SH-SY5Y (cell line): ENCODE measurements around the gene LYZL1.

ENCODE experiments used
- GATA2 ChIP-seq: IDR thresholded peaks from 2 replicates; pipeline ENCODE4 v1.6.1; 2011; ENCODE audit warnings: mild to moderate bottlenecking, low read depth, low read length
- GATA3 ChIP-seq: IDR thresholded peaks from 2 replicates; pipeline ENCODE4 v1.6.1; 2011; ENCODE audit warnings: low read depth, mild to moderate bottlenecking, low read length, moderate library complexity

GRCh38 chr10:29309465-29309864 is 20.6 kb downstream of the LYZL1 start:
- TF ChIP-seq GATA3, result no peak
- no peak for TF ChIP-seq GATA2
